ENCODE data around the gene IGFLR1. TPM values are rescaled to one million over a fixed set of nuclear protein-coding genes. Genes with fewer than 3 reads are reported as not detected.

IGFLR1 gene
- total RNA-seq, 4 donors from 2014 or later: 2.0 to 14.1 (median 3.0) TPM

DNA sequence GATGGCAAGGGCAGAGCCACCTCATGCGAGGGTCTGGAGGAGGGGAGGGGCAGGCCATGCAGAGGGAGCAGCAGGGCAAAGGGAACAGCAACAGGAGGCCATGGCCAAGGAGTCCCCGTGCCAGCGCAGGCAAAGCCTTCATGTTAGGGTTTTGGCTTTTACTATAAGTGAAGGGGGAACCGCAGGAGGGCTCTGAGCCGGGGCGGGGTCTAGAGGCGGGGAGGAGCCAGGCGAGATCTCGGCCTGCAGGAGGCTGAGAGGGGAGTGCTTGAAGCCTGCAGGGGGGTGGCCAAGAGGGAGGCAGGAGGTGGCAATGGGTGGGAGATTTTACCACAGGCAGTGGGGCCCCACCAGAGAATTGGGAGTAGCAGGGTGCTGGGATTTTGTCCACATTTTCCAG is 39.4 kb upstream of the IGFLR1 start:
- Histone ChIP-seq H3K27me3 (no peaks in the 10 kb centered on the region), H3K36me3 (peaks cover 0 to 17% of the 10 kb centered on the region in 2 donors), H3K27ac (no peak overlapping the region), H3K4me3 (no peak overlapping the region), H3K4me1 (no peaks in the 10 kb centered on the region), H3K9me3 (no peaks in the 10 kb centered on the region)
- intact Hi-C loops (cut with DNase I; ENCODE audit: low total_unique reads) (no loop called here), in situ Hi-C loops (cut with MboI; ENCODE audit: low sequenced_read_pairs in 4 of 4) (no loop called here)
- no peak for ATAC-seq
- TF ChIP-seq, protein P1, sequence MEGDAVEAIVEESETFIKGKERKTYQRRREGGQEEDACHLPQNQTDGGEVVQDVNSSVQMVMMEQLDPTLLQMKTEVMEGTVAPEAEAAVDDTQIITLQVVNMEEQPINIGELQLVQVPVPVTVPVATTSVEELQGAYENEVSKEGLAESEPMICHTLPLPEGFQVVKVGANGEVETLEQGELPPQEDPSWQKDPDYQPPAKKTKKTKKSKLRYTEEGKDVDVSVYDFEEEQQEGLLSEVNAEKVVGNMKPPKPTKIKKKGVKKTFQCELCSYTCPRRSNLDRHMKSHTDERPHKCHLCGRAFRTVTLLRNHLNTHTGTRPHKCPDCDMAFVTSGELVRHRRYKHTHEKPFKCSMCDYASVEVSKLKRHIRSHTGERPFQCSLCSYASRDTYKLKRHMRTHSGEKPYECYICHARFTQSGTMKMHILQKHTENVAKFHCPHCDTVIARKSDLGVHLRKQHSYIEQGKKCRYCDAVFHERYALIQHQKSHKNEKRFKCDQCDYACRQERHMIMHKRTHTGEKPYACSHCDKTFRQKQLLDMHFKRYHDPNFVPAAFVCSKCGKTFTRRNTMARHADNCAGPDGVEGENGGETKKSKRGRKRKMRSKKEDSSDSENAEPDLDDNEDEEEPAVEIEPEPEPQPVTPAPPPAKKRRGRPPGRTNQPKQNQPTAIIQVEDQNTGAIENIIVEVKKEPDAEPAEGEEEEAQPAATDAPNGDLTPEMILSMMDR (IDR thresholded peaks at IDR 0.05 in 4 of 5, conservative IDR thresholded peaks at IDR 0.05 in 1 of 5): no peak
- no peak for TF ChIP-seq POLR2A (IDR thresholded peaks at IDR 0.05)
- no peak for DNase-seq

DNA sequence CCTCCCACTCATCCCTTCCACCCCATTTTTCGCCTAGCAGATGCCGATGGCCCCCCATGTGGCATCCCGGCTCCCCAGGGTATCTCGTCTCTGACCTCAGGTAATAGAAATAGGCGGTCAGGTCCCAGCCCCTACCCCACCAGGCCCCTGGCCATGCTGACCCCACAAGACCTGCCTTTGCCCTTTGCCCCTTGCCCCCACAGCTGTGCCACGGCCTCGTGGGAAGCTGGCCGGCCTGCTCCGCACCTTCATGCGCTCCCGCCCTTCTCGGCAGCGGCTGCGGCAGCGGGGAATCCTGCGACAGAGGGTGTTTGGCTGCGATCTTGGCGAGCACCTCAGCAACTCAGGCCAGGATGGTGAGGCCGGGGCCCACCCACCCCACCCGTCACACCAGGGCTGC is 38.5 kb upstream of the IGFLR1 start:
- H3K9me3 ChIP-seq: no peaks in the 10 kb centered on the region
- H3K27ac ChIP-seq: no peak overlapping the region
- TF ChIP-seq POLR2A (IDR thresholded peaks at IDR 0.05): no peak
- TF ChIP-seq, protein P1 (IDR thresholded peaks at IDR 0.05 in 4 of 5, conservative IDR thresholded peaks at IDR 0.05 in 1 of 5): no peak
- intact Hi-C loops (cut with DNase I; ENCODE audit: low total_unique reads) (no loop called here), in situ Hi-C loops (cut with MboI; ENCODE audit: low sequenced_read_pairs in 4 of 4) (no loop called here)
- ATAC-seq (no peak), DNase-seq (no peak)
- peaks cover 0 to 4% of the 10 kb centered on the region in 2 donors for H3K4me1 ChIP-seq
- peaks cover 0 to 17% of the 10 kb centered on the region in 2 donors for H3K36me3 ChIP-seq
- no peak overlapping the region for H3K4me3 ChIP-seq
- H3K27me3 ChIP-seq: no peaks in the 10 kb centered on the region

GRCh38 chr19:35780058-35780457 is 37.8 kb upstream of the IGFLR1 start:
- peaks cover 0 to 17% of the 10 kb centered on the region in 2 donors for H3K36me3 ChIP-seq
- peaks cover 0 to 4% of the 10 kb centered on the region in 2 donors for H3K4me1 ChIP-seq
- H3K27ac ChIP-seq: no peak overlapping the region
- in situ Hi-C loops (cut with MboI; ENCODE audit: low sequenced_read_pairs in 4 of 4): no loop called here
- intact Hi-C loops (cut with DNase I; ENCODE audit: low total_unique reads): no loop called here
- DNase-seq: no peak
- no peaks in the 10 kb centered on the region for H3K27me3 ChIP-seq
- TF ChIP-seq, protein P1 (IDR thresholded peaks at IDR 0.05 in 4 of 5, conservative IDR thresholded peaks at IDR 0.05 in 1 of 5): no peak
- no peak for TF ChIP-seq POLR2A (IDR thresholded peaks at IDR 0.05)
- no peaks in the 10 kb centered on the region for H3K9me3 ChIP-seq
- no peak for ATAC-seq
- no peak overlapping the region for H3K4me3 ChIP-seq

- Histone ChIP-seq H3K36me3 (peaks cover 0 to 17% of the 10 kb centered on the region in 2 donors), H3K4me3 (no peak overlapping the region), H3K27ac (no peak overlapping the region), H3K4me1 (peaks cover 4 to 5% of the 10 kb centered on the region in 2 donors), H3K27me3 (no peaks in the 10 kb centered on the region), H3K9me3 (no peaks in the 10 kb centered on the region)
- TF ChIP-seq POLR2A (IDR thresholded peaks at IDR 0.05): no peak
- TF ChIP-seq, protein P1 (IDR thresholded peaks at IDR 0.05 in 4 of 5, conservative IDR thresholded peaks at IDR 0.05 in 1 of 5): no peak
- in situ Hi-C loops (cut with MboI; ENCODE audit: low sequenced_read_pairs in 4 of 4) (no loop called here), intact Hi-C loops (cut with DNase I; ENCODE audit: low total_unique reads) (loop anchor here (5.0 to 10.0 kb wide), 2 partner anchors 67 to 216 kb away; partner anchors contain the start of gene SDHAF1)
- DNase-seq (no peak), ATAC-seq (no peak)
These were observed 36.8 kb upstream of the IGFLR1 start for GRCh38 chr19:35779033-35779432.

GRCh38 chr19:35777961-35778360 is 35.7 kb upstream of the IGFLR1 start:
- in situ Hi-C loops (cut with MboI; ENCODE audit: low sequenced_read_pairs in 4 of 4): no loop called here
- Histone ChIP-seq H3K36me3 (peaks cover 0 to 17% of the 10 kb centered on the region in 2 donors), H3K4me3 (no peak overlapping the region)

More at GRCh38 chr19:35777961-35778360, 35.7 kb upstream of the IGFLR1 start:
- Histone ChIP-seq H3K27me3 (no peaks in the 10 kb centered on the region), H3K9me3 (no peaks in the 10 kb centered on the region), H3K27ac (no peak overlapping the region), H3K4me1 (peaks cover 4 to 5% of the 10 kb centered on the region in 2 donors)
- DNase-seq (no peak), ATAC-seq (no peak)
- intact Hi-C loops (cut with DNase I; ENCODE audit: low total_unique reads): loop anchor here (5.0 to 10.0 kb wide), 2 partner anchors 66 to 217 kb away; partner anchors contain the start of gene SDHAF1
- TF ChIP-seq, protein P1 (IDR thresholded peaks at IDR 0.05 in 4 of 5, conservative IDR thresholded peaks at IDR 0.05 in 1 of 5): no peak
- no peak for TF ChIP-seq POLR2A (IDR thresholded peaks at IDR 0.05)
